Measurements from ENCODE around the gene HAPSTR1. TPM values are rescaled to one million over a fixed set of nuclear protein-coding genes. Genes with fewer than 3 reads are reported as not detected.

Gene HAPSTR1
- total and polyA plus RNA-seq, 2 of the 8 experiments (the other 6 are each of a cell fraction or from before 2014, with no cell fraction given): 11.9 to 66.1 TPM

DNA sequence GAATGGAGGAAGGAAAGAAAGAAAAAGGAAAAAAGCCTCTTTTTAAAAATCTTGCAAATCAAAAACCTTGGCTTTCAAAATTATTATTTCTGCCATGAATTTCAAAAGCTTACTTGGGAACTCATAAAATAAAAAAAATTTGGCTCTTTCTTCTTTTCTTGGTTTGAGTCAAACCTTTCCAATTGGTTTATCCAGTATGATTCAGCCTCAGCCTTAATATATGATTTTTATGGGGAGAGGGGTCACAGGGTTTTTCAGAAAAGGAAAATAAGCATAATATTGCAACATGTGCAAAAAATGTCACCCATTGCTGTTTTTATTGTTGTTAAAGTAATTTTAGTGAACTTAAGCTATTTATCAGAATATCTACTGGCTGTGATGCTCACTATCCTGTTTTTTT lies 31.2 kb upstream of the HAPSTR1 start (continued):
- TF ChIP-seq TAF7 (optimal IDR thresholded peaks at IDR 0.05; ENCODE audit: borderline replicate concordance, low read depth, low read length) (no peak), CTBP2 (IDR thresholded peaks at IDR 0.05; ENCODE audit: borderline replicate concordance, insufficient read depth, insufficient read length, low read length) (no peak), RXRA (IDR thresholded peaks at IDR 0.05; ENCODE audit: insufficient read depth, low read depth, low read length) (no peak), BCL11A (IDR thresholded peaks at IDR 0.05; ENCODE audit: low read depth in 2 of 2, low read length in 2 of 2) (no peak), PHF8 (conservative IDR thresholded peaks at IDR 0.05; ENCODE audit: low read depth, low read length) (no peak), CBX8 (IDR thresholded peaks at IDR 0.05; ENCODE audit: borderline replicate concordance, low read depth, low read length) (no peak), CBX5 (IDR thresholded peaks at IDR 0.05; ENCODE audit: low read depth, low read length) (no peak)
- TF ChIP-seq, protein P1, sequence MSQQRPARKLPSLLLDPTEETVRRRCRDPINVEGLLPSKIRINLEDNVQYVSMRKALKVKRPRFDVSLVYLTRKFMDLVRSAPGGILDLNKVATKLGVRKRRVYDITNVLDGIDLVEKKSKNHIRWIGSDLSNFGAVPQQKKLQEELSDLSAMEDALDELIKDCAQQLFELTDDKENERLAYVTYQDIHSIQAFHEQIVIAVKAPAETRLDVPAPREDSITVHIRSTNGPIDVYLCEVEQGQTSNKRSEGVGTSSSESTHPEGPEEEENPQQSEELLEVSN (IDR thresholded peaks at IDR 0.05): no peak

Measured in H1 (cell line).